GM21381 (cell line): ENCODE results near the gene CHMP5.
A peak's percentile ranks its signal among the peaks of the same experiment; 100 is the strongest.

ENCODE experiments used
- ATAC-seq: cut with Tn5 transposase; IDR thresholded peaks from one replicate; pipeline ENCODE4 v1.9.1; 2021; ENCODE audit warnings: mild to moderate bottlenecking, moderate library complexity; ENCODE audit not compliant: unreplicated experiment

Gene CHMP5

DNA sequence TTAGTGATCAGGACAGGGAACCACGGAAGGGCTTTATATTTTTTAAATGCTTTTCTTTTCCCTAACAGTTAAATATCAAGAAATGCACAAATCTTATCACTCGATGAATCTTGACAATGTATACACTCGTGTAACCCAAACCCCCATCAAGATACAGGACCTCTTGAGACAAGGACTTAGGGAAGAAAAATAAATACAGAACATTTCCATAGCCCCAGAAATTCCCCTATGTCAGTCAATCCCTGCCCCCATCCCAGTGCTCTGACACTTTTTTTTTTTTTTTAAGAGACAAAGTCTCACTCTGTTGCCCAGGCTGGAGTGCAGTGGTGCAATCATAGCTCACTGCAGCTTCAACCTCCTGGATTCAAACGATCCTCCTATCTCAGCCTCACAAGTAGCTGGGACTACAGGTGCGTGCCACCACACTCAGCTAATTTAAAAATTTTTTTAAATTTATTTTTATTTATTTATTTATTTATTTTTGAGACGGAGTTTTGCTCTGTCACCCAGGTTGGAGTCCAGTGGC lies 22.2 kb upstream of the CHMP5 start:
- ATAC-seq = no peak

DNA sequence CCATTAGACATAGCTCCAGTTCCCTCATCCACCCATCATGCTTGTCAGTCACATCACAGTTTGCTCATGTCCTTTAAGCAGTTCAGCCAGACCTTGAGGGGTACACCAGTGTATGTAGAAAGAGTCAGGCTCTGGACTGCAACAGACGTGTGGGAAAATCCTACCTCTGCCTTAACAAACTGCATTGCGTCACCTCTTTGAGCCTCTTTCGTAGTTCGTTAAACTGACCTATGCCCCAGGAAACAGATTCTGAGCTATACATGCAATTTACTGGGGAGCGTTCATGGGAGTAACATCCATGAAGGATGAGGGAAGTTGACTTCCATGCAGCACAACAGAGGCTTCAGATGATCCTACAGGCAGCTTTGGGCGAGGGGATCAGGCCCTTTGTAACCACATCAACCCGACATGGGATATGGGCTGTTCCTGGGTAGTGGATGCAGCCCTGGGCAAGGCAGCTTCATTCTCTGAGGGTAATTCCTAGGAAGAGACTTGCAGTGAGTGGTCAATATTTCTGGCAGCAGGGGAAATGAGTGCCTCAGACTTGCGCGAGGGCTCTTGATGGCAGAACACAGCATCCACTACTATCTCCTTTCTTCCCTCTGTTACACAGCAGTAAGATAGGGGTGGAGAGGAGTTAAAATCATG lies 20.6 kb upstream of the CHMP5 start:
- no peak for ATAC-seq

DNA sequence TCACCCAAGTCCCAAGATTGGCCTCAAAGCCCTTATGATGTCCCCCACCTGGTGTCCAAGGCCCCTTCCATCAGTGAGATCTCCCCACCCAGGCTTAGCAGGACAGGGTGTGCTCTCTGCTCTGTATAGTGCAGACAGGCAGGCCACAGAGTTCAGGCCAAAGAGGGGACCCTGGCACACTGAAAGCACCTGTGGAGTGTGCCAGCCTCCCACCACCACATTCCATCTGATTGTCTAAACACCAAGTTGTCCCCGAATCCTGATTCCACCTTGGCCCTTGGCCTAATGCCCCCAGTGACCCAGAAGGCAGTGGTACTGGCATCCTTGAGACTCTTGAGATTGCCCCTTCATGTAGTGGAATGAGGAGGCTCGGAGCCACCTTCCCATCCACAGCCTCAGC lies 19.5 kb upstream of the CHMP5 start:
- ATAC-seq = no peak

GRCh38 chr9:33246269-33246860 lies 18.5 kb upstream of the CHMP5 start:
- no peak for ATAC-seq

GRCh38 chr9:33248606-33249005 lies 16.2 kb upstream of the CHMP5 start:
- ATAC-seq = no peak

DNA sequence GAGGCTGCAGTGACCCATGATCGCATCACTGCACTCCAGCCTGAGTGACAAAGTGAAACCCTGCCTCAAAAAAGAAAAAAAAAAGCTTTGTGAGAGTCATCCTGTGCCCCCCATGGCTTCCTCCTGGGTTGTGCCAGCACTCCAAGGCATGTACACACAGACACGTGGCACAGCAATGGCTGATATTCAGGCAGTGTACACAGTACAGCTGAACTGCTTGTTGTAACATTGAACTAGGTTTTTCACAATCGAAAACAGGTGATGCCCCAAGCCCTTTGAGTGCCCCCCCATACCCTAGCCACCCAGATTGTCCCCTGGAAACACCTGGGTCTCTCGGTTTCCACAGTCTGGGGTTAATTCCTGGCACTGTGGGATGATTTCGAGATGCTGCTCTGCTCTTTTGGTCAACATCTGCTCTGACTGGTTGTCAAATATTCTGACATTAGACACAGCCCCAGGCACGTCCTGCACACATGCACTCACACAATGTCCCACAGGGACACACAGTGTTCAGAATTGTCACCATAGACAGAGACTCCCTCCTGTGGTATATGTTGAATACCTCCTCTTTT lies 15.7 kb upstream of the CHMP5 start:
- ATAC-seq = peak; percentile 63

- ATAC-seq = no peak
Observed at GRCh38 chr9:33249983-33250382, 14.9 kb upstream of the CHMP5 start.

DNA sequence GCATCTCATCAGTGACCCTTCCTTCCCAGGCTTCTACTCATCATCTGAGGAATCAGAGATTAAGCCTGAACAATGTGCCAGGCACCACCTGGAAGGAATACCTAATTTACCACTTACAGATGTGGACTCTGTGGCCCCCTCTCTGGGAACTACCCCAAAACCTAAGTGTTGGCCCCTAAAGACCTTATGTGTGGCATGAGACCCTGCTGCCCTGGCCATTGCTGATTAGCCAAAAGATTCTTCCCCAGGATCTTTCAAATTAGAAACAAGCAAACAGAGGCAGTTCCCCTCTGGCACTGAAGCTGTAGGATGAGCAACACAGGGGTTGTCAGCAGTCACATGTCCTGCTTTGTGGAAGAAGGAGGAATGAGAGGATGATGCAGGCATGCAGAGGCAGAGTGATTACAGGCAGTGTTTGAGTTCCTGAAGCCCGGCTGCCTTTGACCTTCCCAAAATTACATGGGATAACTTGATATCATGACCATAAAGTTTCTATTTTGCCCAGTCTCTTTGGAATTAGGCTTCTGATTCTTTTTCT lies 14.3 kb upstream of the CHMP5 start:
- ATAC-seq = no peak

DNA sequence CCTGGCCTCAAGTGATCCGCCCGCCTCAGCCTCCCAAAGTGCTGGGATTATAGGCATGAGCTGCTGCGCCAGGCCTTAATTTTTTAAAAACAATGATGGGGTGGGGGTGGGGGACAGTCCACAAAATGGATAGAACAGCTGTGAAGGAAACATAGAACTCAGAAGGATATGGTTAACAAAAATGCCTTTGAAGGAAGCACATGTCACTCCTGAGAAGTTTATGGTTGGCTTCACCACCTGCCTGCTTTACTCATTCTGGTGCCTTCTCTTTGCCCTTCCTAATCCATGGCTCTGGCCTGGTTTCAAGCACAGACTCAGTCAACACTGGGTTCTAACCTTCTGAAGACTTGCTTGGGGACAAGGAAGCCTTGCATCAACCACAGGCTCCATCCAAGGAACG lies 10.6 kb upstream of the CHMP5 start:
- ATAC-seq = no peak

- no peak for ATAC-seq
Observed at GRCh38 chr9:33255014-33255413, 9.8 kb upstream of the CHMP5 start.

- no peak for ATAC-seq
Observed at GRCh38 chr9:33255471-33255870, 9.4 kb upstream of the CHMP5 start.

DNA sequence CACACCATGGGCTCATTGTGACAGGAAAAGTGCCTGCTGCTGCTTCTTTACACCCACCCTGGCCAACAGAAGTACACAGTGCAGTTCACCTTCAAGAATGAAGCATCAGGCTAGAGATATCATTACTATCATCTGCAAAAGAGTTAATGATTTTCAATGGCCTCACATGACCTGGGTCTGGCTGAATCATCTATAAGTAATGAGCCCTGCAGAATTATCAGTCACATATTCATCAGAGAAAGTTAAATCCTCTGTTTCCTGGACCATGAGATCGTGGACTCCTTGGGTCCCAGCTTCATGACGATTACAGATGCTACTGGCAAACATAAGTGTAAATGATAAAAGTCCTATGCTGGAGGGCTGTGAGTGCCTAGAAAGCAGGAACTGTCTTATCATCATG lies 8.6 kb upstream of the CHMP5 start:
- no peak for ATAC-seq

DNA sequence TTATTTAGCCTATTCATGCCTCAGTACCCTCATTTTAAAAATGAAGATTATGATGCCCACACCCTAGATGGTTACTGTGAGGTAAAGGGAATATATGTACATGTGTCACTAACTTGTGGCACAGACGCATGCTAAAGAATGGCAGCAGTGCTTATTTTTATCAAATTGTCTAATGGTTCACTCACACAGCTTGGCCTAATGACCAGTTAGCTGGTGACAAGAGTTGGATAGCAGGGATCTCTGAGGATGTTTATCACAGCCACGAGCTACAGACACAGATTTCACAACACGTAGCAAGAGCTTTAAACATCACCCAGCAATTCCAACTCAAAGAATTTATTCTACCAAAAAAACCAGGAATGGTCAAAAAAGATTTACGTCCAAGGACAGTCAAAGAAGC lies 7.6 kb upstream of the CHMP5 start:
- ATAC-seq = no peak

DNA sequence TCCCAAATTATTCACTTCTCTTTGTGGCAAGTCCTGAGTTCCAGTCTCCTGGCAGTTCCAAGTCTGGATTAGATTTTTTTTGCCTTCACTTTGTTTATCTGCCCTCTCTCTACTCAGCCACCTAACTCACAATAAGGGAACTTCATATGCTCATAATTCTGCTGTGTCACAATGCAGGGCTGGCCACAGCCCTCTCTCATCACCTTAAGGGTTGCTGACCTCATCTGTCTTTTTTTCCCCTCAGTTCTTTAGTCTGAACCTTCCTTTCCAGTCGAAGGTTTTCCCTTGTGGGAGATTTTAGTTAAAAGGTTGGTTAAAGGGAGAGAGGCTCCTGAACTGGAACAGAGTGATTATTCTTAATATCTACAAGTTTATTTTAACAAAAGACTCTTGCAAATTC lies 4.5 kb upstream of the CHMP5 start:
- ATAC-seq = no peak

DNA sequence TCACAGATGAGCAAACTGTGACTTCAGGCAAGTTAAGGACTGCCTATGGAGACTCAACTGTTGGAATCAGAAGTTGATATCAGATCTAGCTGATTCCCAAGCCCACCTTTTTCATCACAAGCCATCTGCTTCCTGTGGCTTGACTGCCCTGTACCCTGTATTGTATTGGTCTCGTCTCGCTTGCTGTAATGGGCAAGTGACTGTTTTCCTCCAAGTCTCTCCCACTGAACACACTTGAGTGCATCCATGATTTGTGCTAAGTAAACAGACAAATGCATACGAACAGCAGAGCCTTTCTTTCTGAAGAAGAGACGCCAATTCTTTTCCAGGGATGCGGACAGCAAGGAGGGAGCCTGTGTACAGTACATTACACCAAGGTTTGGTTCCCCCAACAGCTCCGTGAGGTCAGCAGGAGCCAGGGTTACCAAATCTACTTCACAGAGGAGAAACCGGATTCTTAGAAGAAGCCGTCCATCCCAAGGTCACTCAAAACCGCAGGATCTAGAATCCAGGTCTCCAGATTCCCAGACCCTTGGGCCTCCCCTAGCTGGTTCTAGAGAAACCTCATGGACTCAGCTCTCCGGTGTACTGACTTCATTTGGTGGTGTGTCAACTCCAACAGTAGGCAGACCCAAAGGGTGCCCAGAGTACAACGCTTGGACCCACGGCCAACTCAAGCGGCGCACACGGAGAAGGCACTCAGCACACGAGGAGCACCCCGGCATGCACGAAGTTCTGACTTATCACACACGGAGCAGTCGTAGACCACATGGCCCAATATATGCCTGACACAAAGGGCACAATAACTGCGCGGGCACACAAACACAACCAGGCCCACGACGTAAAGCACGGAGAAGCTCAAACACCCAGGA lies 1.5 kb upstream of the CHMP5 start:
- ATAC-seq = no peak

- ATAC-seq = peak; percentile 23
Observed at GRCh38 chr9:33264003-33264472, 811 bp upstream of the CHMP5 start.

- no peak for ATAC-seq
Observed at GRCh38 chr9:33265211-33265865, 489 bp downstream of the CHMP5 start.

- no peak for ATAC-seq
Observed at GRCh38 chr9:33267151-33267767, 2.4 kb downstream of the CHMP5 start.

- no peak for ATAC-seq
Observed at GRCh38 chr9:33270146-33270545, 5.3 kb downstream of the CHMP5 start.

DNA sequence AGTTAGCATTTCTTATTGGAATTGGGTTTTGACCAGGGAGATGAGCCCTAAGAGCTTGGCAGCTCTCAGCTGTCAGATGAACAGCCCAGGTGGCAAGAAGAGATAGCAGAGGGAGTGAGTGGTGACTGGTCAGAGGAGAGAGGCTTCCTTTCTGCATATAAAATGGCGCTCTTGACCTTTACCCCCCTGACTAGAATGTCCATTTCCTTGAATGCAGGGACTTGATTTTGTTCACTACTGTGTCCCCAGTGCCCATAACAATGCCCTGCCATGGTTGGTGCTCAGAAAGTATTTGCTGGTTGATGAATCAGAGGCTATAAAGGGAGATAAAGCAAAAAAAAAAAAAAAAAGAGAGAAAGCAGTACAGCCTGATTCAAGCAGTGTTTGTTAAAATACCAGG lies 7.2 kb downstream of the CHMP5 start:
- no peak for ATAC-seq
